ENCODE data around the gene ARCN1.

The ARCN1 gene

GRCh38 chr11:118619444-118620197 is 47.4 kb downstream of the ARCN1 start:
- in situ Hi-C loops (cut with MboI; ENCODE audit: low sequenced_read_pairs) = no loop called here

- in situ Hi-C loops (cut with MboI; ENCODE audit: low sequenced_read_pairs) = no loop called here
Measured at GRCh38 chr11:118620529-118621070, 48.4 kb downstream of the ARCN1 start.

- in situ Hi-C loops (cut with MboI; ENCODE audit: low sequenced_read_pairs) = no loop called here
Measured at GRCh38 chr11:118621071-118621783, 49.0 kb downstream of the ARCN1 start.

- in situ Hi-C loops (cut with MboI; ENCODE audit: low sequenced_read_pairs) = no loop called here
Measured at GRCh38 chr11:118621784-118622375, 49.7 kb downstream of the ARCN1 start.

GRCh38 chr11:118622376-118623268 is 50.4 kb downstream of the ARCN1 start:
- in situ Hi-C loops (cut with MboI; ENCODE audit: low sequenced_read_pairs) = no loop called here

DNA sequence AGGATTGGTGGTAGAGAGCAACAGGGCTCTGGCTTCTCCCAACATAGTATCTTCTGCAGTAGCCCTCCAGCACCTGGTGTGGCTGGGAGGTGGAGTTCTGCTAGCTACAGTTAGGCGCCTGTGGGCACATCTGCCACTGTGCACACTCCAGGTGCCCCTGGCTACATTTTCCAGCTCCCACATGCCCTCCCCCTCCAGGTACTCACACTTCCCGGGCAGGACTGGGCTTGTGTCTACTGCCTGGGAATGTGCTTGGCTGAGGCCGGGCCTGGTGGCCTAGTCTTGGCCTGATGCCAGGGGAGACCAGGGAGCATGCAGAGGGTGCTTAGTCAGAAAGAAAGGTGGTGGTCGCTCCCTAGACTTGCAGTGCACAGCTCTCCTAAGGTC is 51.1 kb downstream of the ARCN1 start:
- in situ Hi-C loops (cut with MboI; ENCODE audit: low sequenced_read_pairs) = no loop called here

DNA sequence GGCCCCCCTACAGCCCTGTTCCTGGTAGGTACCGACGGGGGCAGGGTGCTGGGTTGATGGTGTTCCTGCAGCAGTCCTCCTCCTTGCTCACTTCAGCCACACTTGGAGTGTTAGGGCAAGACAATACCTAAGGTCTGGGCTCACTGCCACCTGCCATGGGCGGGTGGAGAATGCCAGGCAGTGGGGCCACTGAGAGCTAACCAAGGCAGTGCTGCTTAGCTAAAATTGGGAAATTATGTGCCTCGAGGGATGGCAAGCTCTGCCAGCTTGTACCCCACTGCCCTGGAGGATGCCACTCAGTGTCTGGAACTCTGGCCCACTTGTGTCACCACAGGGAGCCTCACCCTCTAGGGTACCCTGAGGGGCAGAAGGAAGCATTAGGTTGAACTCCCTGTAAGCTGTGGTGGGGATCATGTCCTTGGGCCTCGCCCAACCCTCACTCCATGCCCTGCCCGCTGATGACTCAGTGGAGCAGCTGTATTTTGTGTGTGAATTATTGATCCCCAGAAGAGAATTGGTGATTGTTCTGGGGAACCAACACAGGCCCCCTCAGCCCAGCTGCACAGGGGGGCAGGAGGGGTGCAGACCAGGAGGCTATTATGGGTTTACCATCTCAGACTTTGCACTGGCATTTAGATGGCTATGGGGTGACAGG is 53.0 kb downstream of the ARCN1 start:
- in situ Hi-C loops (cut with MboI; ENCODE audit: low sequenced_read_pairs) = no loop called here

- in situ Hi-C loops (cut with MboI; ENCODE audit: low sequenced_read_pairs) = no loop called here
Measured at GRCh38 chr11:118625976-118626375, 53.8 kb downstream of the ARCN1 start.

- in situ Hi-C loops (cut with MboI; ENCODE audit: low sequenced_read_pairs) = no loop called here
Measured at GRCh38 chr11:118627566-118627965, 55.4 kb downstream of the ARCN1 start.

- in situ Hi-C loops (cut with MboI; ENCODE audit: low sequenced_read_pairs) = no loop called here
Measured at GRCh38 chr11:118628031-118628430, 55.8 kb downstream of the ARCN1 start.

DNA sequence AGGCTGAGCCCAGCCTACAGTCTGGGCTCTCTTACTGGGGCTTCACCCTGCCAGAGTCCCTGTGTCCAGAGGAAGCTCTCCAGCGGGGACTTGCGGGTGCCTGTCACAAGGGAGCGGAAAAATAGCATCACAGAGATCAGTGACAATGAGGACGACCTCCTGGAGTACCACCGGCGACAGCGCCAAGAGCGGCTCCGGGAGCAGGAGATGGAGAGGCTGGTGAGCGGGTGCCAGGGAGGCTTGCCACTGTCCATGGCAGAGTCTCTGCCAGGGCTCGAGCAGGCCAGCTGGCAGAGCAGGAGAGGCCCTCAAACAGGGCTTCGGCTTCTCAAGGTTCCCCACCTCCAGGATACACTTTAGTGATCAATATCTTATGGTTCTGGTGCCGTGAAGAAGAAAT is 56.2 kb downstream of the ARCN1 start:
- in situ Hi-C loops (cut with MboI; ENCODE audit: low sequenced_read_pairs) = no loop called here

GRCh38 chr11:118628861-118629549 is 56.8 kb downstream of the ARCN1 start:
- in situ Hi-C loops (cut with MboI; ENCODE audit: low sequenced_read_pairs) = no loop called here

DNA sequence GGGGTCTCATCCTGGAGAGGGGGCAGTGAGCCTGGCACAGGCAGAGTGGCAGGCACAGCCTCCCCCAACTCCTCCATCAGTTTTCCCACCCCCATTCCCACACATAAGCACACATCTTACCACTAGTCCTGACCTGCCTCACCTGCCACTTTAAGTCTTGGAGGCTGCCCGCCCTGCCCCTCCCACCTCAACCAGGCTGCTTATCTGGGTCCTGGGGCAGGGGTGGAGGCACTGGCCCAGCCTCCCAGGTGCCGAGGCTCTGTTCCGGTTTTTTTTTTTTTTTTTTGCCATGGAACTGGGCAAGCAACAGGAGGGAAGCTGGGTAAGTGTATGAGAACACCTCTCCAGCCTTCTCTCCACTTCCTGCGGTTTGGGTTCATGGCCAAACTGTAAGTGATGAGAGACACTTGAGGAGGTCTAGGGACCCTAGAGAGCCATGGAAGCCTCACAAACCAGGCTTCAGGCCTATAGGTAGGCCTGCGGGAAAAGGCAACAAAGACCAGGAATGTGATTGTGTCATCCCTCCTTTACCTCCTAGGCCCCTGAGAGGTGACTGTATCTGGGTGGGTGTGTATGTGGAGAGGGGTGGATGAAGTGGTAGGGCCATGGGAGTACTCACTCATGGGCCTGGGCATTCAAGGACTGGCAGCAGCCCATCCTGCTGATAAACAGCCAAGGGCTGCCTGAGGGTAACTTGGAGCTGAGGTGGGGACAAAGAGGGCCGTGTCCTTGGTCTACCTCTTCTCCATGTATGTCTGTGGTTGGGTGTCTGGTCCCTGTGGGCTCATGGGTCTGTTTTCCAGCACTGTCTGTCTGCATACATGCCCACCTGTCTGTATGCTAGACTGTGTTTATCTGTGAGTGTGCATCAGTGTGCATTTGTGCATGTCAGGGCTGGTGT is 57.8 kb downstream of the ARCN1 start:
- in situ Hi-C loops (cut with MboI; ENCODE audit: low sequenced_read_pairs) = no loop called here

DNA sequence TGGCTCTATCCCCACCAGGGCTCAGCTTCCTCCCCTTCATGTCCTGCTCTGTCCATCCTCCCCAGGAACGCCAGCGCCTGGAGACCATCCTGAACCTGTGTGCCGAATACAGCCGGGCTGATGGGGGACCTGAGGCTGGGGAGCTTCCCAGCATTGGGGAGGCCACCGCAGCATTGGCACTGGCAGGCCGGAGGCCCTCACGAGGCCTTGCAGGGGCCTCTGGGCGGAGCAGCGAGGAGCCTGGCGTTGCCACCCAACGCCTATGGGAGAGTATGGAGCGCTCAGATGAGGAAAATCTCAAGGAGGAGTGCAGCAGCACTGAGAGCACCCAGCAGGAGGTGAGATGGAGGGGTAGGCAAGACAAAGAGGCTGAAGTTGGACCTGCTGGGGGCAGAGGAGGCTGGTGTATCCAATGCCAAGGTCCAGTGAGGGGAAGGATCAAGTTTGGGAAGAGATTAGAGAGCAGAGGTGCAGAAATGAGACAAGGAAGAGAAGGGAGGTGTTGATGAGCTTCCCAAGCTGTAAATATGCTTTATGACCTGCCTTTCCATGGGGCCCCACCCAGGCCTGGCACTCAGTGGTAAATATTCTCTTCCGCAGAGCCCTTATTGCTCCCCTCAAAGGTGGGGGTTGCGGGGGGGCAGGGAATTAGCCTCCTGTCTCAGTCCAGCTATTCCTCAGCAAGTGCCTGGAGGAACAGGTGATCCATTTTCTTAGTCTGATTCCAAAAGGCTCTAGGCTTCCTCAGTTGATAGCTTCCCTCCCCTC is 59.1 kb downstream of the ARCN1 start:
- in situ Hi-C loops (cut with MboI; ENCODE audit: low sequenced_read_pairs) = no loop called here

DNA sequence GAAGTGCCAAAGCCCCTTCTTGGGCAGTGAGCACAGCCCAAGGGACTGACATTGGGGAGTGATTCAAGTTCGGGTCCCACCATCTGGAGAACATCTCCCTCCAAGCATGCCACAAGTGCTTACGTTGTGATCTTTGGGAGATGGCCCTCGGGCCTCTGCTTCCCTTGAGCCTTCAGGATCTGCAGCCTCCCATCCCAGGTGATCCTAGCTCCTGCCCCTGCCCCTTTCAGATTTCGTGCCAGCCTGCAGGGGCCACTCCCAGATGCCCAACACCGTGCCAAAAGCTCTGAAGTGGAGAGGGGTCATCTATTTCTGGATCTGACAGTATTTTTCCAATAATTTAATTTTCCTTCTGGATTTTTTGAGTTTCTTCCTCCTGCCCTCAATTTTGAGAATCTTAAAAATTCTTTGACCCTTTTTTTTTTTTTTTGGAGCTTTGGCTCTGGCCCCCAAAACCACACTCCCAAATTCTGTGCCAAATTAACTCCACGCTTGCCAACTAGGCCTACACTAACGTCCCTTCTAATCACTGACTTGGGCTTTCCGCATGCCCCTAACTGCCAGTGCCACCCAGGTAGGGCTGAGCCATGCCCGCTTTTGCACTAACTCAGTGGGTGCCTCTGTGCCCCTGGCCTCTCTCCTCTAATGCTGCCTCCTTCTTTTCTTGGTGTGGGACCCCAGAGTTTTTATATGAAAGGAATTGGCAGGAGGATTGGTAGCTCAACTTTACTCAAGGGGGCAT is 60.5 kb downstream of the ARCN1 start:
- in situ Hi-C loops (cut with MboI; ENCODE audit: low sequenced_read_pairs) = no loop called here

DNA sequence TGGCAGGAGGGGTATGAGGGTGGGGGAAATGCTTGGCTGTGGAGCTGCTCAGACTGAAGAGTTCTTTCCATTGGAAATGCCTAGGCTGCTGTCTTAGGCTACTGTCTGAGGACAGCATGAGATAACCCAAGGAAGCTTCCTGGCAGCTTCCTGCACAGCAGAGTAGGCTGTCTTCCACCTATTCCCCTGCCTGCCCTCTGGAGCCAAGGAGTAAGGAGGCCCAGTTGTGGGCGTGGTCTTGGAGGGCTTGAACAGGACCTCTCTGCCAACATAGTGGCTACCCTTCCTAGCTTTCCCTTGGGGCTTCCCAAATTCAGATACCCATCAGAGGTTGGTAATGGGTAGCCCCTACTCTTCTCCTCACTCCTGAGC is 61.1 kb downstream of the ARCN1 start:
- in situ Hi-C loops (cut with MboI; ENCODE audit: low sequenced_read_pairs) = no loop called here

- in situ Hi-C loops (cut with MboI; ENCODE audit: low sequenced_read_pairs) = no loop called here
Measured at GRCh38 chr11:118633979-118634378, 61.8 kb downstream of the ARCN1 start.
